SK-MEL-5 (cell line): ENCODE data around the gene MUCL3. TPM values are rescaled to one million over a fixed set of nuclear protein-coding genes. Genes with fewer than 3 reads are reported as not detected.
"Not testable (repeated sequence)": the region's sequence is repeated elsewhere in the genome, so short reads cannot be mapped to it uniquely, and the experiment has no call there.

Experiments used
- DNase-seq: peaks from one replicate; pipeline ENCODE4 v3.0.0-alpha.2; 2016; ENCODE audit warnings: low read depth, low spot score
- in situ Hi-C: cut with HindIII; loops from 2 replicates; pipeline ENCODE4 v1.10.0; 2016; ENCODE audit warnings: low sequenced_read_pairs, high pct_unique_total_duplicates, low pct_unique_long_range_greater_than_20kb
- small RNA-seq, 2 experiments: library from RNA; depleted of rRNA; stranded (forward); fragments of <200 nt; gene quantifications; one replicate each; pipeline ENCODE3, GENCODE V24; 2014
- total RNA-seq: library from RNA; depleted of rRNA; stranded (reverse); fragments of >200 nt; shearing (Covaris generic); gene quantifications from 2 replicates; pipeline ENCODE4 v1.2.3, GENCODE V29; 2014; rRNA removed

Gene MUCL3
- total RNA-seq, 1 experiment from 2014 or later, result not detected

- DNase-seq, result no peak
- in situ Hi-C loops, result no loop called here
Measured at GRCh38 chr6:30997301-30997700, 56.5 kb downstream of the MUCL3 start.

GRCh38 chr6:30998785-30999184 lies 58.0 kb downstream of the MUCL3 start:
- DNase-seq, result no peak
- in situ Hi-C loops, result no loop called here

GRCh38 chr6:31000067-31000860 lies 59.5 kb downstream of the MUCL3 start:
- in situ Hi-C loops, DNase-seq: not testable (repeated sequence)

- no peak for DNase-seq
- in situ Hi-C loops, result no loop called here
Measured at GRCh38 chr6:31001281-31001888, 60.6 kb downstream of the MUCL3 start.

GRCh38 chr6:31002471-31002870 lies 61.7 kb downstream of the MUCL3 start:
- in situ Hi-C loops, result no loop called here

More at GRCh38 chr6:31002471-31002870, 61.7 kb downstream of the MUCL3 start:
- no peak for DNase-seq

Small RNA genes lying within 50 kb of the gene (small RNA-seq; reads per million reads assigned to genes)
- gene RF00019, result 0 reads per million in 2 experiments

Other genes starting within 250 kb of the MUCL3 start
- gene NRM, start 250.0 kb upstream of the MUCL3 start, total RNA-seq, result 3.2 and 4.6 TPM in 2 replicates
- gene MDC1, start 223.7 kb upstream of the MUCL3 start, total RNA-seq, result 5.0 and 12.0 TPM in 2 replicates
- gene TUBB, start 220.6 kb upstream of the MUCL3 start, total RNA-seq, result 457 and 505 TPM in 2 replicates
- 159 and 182 TPM in 2 replicates for gene FLOT1, start 198.3 kb upstream of the MUCL3 start, total RNA-seq
- gene IER3, start 196.4 kb upstream of the MUCL3 start, total RNA-seq, result 143 and 149 TPM in 2 replicates
- gene DDR1, start 56.5 kb upstream of the MUCL3 start, total RNA-seq, result 33.2 and 34.1 TPM in 2 replicates
- 16.3 and 18.0 TPM in 2 replicates for gene GTF2H4, start 32.8 kb upstream of the MUCL3 start, total RNA-seq
- 36.5 and 44.1 TPM in 2 replicates for gene VARS2, start 26.7 kb upstream of the MUCL3 start, total RNA-seq
- not detected in 2 replicates for gene SFTA2, start 8.8 kb upstream of the MUCL3 start, total RNA-seq
- gene MUC21, start 42.7 kb downstream of the MUCL3 start, total RNA-seq, result not detected in 2 replicates
- gene MUC22, start 69.5 kb downstream of the MUCL3 start, total RNA-seq, result not detected in 2 replicates
- gene C6orf15, start 171.6 kb downstream of the MUCL3 start, total RNA-seq, result not detected in 2 replicates
- not detected in 2 replicates for gene PSORS1C1, start 173.8 kb downstream of the MUCL3 start, total RNA-seq
- gene CDSN, start 179.5 kb downstream of the MUCL3 start, total RNA-seq, result not detected in 2 replicates
- not detected in 2 replicates for gene PSORS1C2, start 198.1 kb downstream of the MUCL3 start, total RNA-seq
- gene CCHCR1, start 216.8 kb downstream of the MUCL3 start, total RNA-seq, result 12.0 and 13.4 TPM in 2 replicates
- gene TCF19, start 217.6 kb downstream of the MUCL3 start, total RNA-seq, result 14.3 and 16.1 TPM in 2 replicates
- gene POU5F1, start 229.7 kb downstream of the MUCL3 start, total RNA-seq, result not detected in 2 replicates